ENCODE data around the gene CYP8B1.

CYP8B1 gene

GRCh38 chr3:42874749-42875148, 930 bp downstream of the CYP8B1 start:
- Mint-ChIP-seq H3K4me3 (no peak overlapping the region), H3K4me1 (ENCODE audit: low read depth) (no peaks in the 10 kb centered on the region), H3K9me3 (ENCODE audit: low read depth) (no peaks in the 10 kb centered on the region), H3K36me3 (no peaks in the 10 kb centered on the region), H3K27ac (no peak overlapping the region), H3K27me3 (no peaks in the 10 kb centered on the region)

- H3K4me3 Mint-ChIP-seq, result no peak overlapping the region
- H3K9me3 Mint-ChIP-seq (ENCODE audit: low read depth), result no peaks in the 10 kb centered on the region
- no peaks in the 10 kb centered on the region for H3K4me1 Mint-ChIP-seq (ENCODE audit: low read depth)
- H3K27ac Mint-ChIP-seq, result no peak overlapping the region
- no peaks in the 10 kb centered on the region for H3K36me3 Mint-ChIP-seq
- H3K27me3 Mint-ChIP-seq, result no peaks in the 10 kb centered on the region
These were observed 2.3 kb downstream of the CYP8B1 start for GRCh38 chr3:42873221-42873982.

GRCh38 chr3:42872718-42873117, 3.0 kb downstream of the CYP8B1 start:
- Mint-ChIP-seq H3K27me3 (no peaks in the 10 kb centered on the region), H3K36me3 (no peaks in the 10 kb centered on the region), H3K4me3 (no peak overlapping the region), H3K27ac (no peak overlapping the region), H3K9me3 (ENCODE audit: low read depth) (no peaks in the 10 kb centered on the region), H3K4me1 (ENCODE audit: low read depth) (no peaks in the 10 kb centered on the region)

GRCh38 chr3:42871592-42872196, 4.0 kb downstream of the CYP8B1 start:
- no peaks in the 10 kb centered on the region for H3K4me1 Mint-ChIP-seq (ENCODE audit: low read depth)
- H3K27me3 Mint-ChIP-seq, result no peaks in the 10 kb centered on the region
- H3K27ac Mint-ChIP-seq, result no peak overlapping the region
- H3K4me3 Mint-ChIP-seq, result no peak overlapping the region
- no peaks in the 10 kb centered on the region for H3K36me3 Mint-ChIP-seq
- no peaks in the 10 kb centered on the region for H3K9me3 Mint-ChIP-seq (ENCODE audit: low read depth)

- no peaks in the 10 kb centered on the region for H3K9me3 Mint-ChIP-seq (ENCODE audit: low read depth)
- H3K4me1 Mint-ChIP-seq (ENCODE audit: low read depth), result no peaks in the 10 kb centered on the region
- H3K36me3 Mint-ChIP-seq, result no peaks in the 10 kb centered on the region
- no peak overlapping the region for H3K27ac Mint-ChIP-seq
- no peak overlapping the region for H3K4me3 Mint-ChIP-seq
- H3K27me3 Mint-ChIP-seq, result no peaks in the 10 kb centered on the region
These were observed 6.8 kb downstream of the CYP8B1 start for GRCh38 chr3:42868841-42869240.

- Mint-ChIP-seq H3K4me3 (no peak overlapping the region), H3K27ac (no peak overlapping the region), H3K36me3 (no peaks in the 10 kb centered on the region), H3K9me3 (ENCODE audit: low read depth) (no peaks in the 10 kb centered on the region), H3K4me1 (ENCODE audit: low read depth) (no peaks in the 10 kb centered on the region), H3K27me3 (no peaks in the 10 kb centered on the region)
These were observed 8.5 kb downstream of the CYP8B1 start for GRCh38 chr3:42867138-42867537.

GRCh38 chr3:42865256-42865655, 10.4 kb downstream of the CYP8B1 start:
- Mint-ChIP-seq H3K4me3 (no peak overlapping the region), H3K4me1 (ENCODE audit: low read depth) (no peaks in the 10 kb centered on the region), H3K36me3 (no peaks in the 10 kb centered on the region)

GRCh38 chr3:42864321-42864950, 11.2 kb downstream of the CYP8B1 start:
- Mint-ChIP-seq H3K4me3 (no peak overlapping the region), H3K36me3 (no peaks in the 10 kb centered on the region), H3K27ac (no peak overlapping the region), H3K4me1 (ENCODE audit: low read depth) (no peaks in the 10 kb centered on the region), H3K27me3 (peaks cover 3% of the 10 kb centered on the region), H3K9me3 (ENCODE audit: low read depth) (no peaks in the 10 kb centered on the region)

More at GRCh38 chr3:42865256-42865655, 10.4 kb downstream of the CYP8B1 start:
- Mint-ChIP-seq H3K27me3 (peaks cover 2% of the 10 kb centered on the region), H3K9me3 (ENCODE audit: low read depth) (no peaks in the 10 kb centered on the region), H3K27ac (no peak overlapping the region)

- Mint-ChIP-seq H3K9me3 (ENCODE audit: low read depth) (no peaks in the 10 kb centered on the region), H3K36me3 (peaks cover 4% of the 10 kb centered on the region), H3K27me3 (peaks cover 8% of the 10 kb centered on the region), H3K27ac (no peak overlapping the region), H3K4me1 (ENCODE audit: low read depth) (no peaks in the 10 kb centered on the region), H3K4me3 (no peak overlapping the region)
These were observed 19.1 kb downstream of the CYP8B1 start for GRCh38 chr3:42856544-42856943.

GRCh38 chr3:42855547-42856380, 19.9 kb downstream of the CYP8B1 start:
- Mint-ChIP-seq H3K4me3 (no peak overlapping the region), H3K9me3 (ENCODE audit: low read depth) (no peaks in the 10 kb centered on the region), H3K27me3 (peaks cover 8% of the 10 kb centered on the region), H3K36me3 (peaks cover 4% of the 10 kb centered on the region), H3K27ac (no peak overlapping the region), H3K4me1 (ENCODE audit: low read depth) (no peaks in the 10 kb centered on the region)

- Mint-ChIP-seq H3K4me1 (ENCODE audit: low read depth) (no peaks in the 10 kb centered on the region), H3K36me3 (peaks cover 4% of the 10 kb centered on the region), H3K27me3 (peaks cover 8% of the 10 kb centered on the region), H3K9me3 (ENCODE audit: low read depth) (no peaks in the 10 kb centered on the region), H3K27ac (no peak overlapping the region), H3K4me3 (no peak overlapping the region)
These were observed 20.5 kb downstream of the CYP8B1 start for GRCh38 chr3:42855219-42855546.

- H3K9me3 Mint-ChIP-seq (ENCODE audit: low read depth), result no peaks in the 10 kb centered on the region
- H3K36me3 Mint-ChIP-seq, result peaks cover 4% of the 10 kb centered on the region
- peaks cover 6% of the 10 kb centered on the region for H3K27me3 Mint-ChIP-seq
- H3K4me3 Mint-ChIP-seq, result no peak overlapping the region
- H3K4me1 Mint-ChIP-seq (ENCODE audit: low read depth), result no peaks in the 10 kb centered on the region
- no peak overlapping the region for H3K27ac Mint-ChIP-seq
These were observed 21.9 kb downstream of the CYP8B1 start for GRCh38 chr3:42853739-42854302.

GRCh38 chr3:42853056-42853455, 22.6 kb downstream of the CYP8B1 start:
- no peaks in the 10 kb centered on the region for H3K9me3 Mint-ChIP-seq (ENCODE audit: low read depth)
- H3K27ac Mint-ChIP-seq, result no peak overlapping the region
- H3K36me3 Mint-ChIP-seq, result peaks cover 4% of the 10 kb centered on the region
- no peaks in the 10 kb centered on the region for H3K4me1 Mint-ChIP-seq (ENCODE audit: low read depth)
- H3K27me3 Mint-ChIP-seq, result peaks cover 6% of the 10 kb centered on the region
- H3K4me3 Mint-ChIP-seq, result no peak overlapping the region

- Mint-ChIP-seq H3K27me3 (peaks cover 6% of the 10 kb centered on the region), H3K36me3 (peaks cover 4% of the 10 kb centered on the region), H3K4me1 (ENCODE audit: low read depth) (peaks cover 4% of the 10 kb centered on the region), H3K9me3 (ENCODE audit: low read depth) (no peaks in the 10 kb centered on the region), H3K27ac (no peak overlapping the region), H3K4me3 (no peak overlapping the region)
These were observed 23.2 kb downstream of the CYP8B1 start for GRCh38 chr3:42852441-42852840.

Data from activated naive CD8-positive, alpha-beta T cell (primary cell).